ENCODE results near the gene PLEKHH1. TPM values are rescaled to one million over a fixed set of nuclear protein-coding genes. Genes with fewer than 3 reads are reported as not detected.

Gene PLEKHH1
- total RNA-seq: 3.6 and 6.3 TPM in 2 replicates

GRCh38 chr14:67532998-67533753, at the start of gene PLEKHH1:
TSS of gene PLEKHH1 (plus strand) at chr14:67533290. CDS start at chr14:67541868, 8,578 bp downstream.

GRCh38 chr14:67487937-67488893, 44.9 kb upstream of the PLEKHH1 start, which contains the start of gene TMEM229B:
TSS of gene TMEM229B (minus strand) at chr14:67488721. CDS start at chr14:67473923, 14,798 bp downstream.

GRCh38 chr14:67599698-67600561, 66.8 kb downstream of the PLEKHH1 start, which contains the start of gene PIGH:
TSS of gene PIGH (minus strand) at chr14:67600268. CDS start at chr14:67600203, 65 bp downstream.

GRCh38 chr14:67619446-67620216, 86.5 kb downstream of the PLEKHH1 start, which contains the start of gene ARG2:
TSS of gene ARG2 (plus strand) at chr14:67619920. CDS start at chr14:67619978, 58 bp downstream.

Other genes starting within 250 kb of the PLEKHH1 start
- gene ATP6V1D, start 173.5 kb upstream of the PLEKHH1 start, total RNA-seq: 89.1 and 93.7 TPM in 2 replicates
- gene EIF2S1, start 173.0 kb upstream of the PLEKHH1 start, total RNA-seq: 192 and 202 TPM in 2 replicates
- gene PLEK2, start 121.1 kb upstream of the PLEKHH1 start, total RNA-seq: 86.1 and 98.0 TPM in 2 replicates
- 2.1 and 2.2 TPM in 2 replicates for gene TMEM229B, start 44.6 kb upstream of the PLEKHH1 start, total RNA-seq
- 13.4 and 18.3 TPM in 2 replicates for gene PIGH, start 67.0 kb downstream of the PLEKHH1 start, total RNA-seq
- 9.7 and 18.3 TPM in 2 replicates for gene ARG2, start 86.6 kb downstream of the PLEKHH1 start, total RNA-seq
- 46.7 and 54.3 TPM in 2 replicates for gene VTI1B, start 141.3 kb downstream of the PLEKHH1 start, total RNA-seq
- 90.1 and 112 TPM in 2 replicates for gene RDH11, start 162.5 kb downstream of the PLEKHH1 start, total RNA-seq
- 8.4 and 11.7 TPM in 2 replicates for gene RDH12, start 168.6 kb downstream of the PLEKHH1 start, total RNA-seq

Data from airway epithelial cell (primary cell).